Chondrocyte (in vitro differentiated cells): ENCODE data around the gene RHEB. TPM values are rescaled to one million over a fixed set of nuclear protein-coding genes. Genes with fewer than 3 reads are reported as not detected.

ENCODE experiments used
- DNase-seq: peaks from one replicate; pipeline ENCODE4 v3.0.0; 2021; ENCODE audit warnings: mixed read lengths, low spot score
- H3K27ac Mint-ChIP-seq: one replicate; pipeline ENCODE4 v1.8.0; 2021; ENCODE audit warnings: mild to moderate bottlenecking, moderate library complexity, mixed read lengths; ENCODE audit not compliant: unreplicated experiment
- H3K27me3 Mint-ChIP-seq: 2 replicates; pipeline ENCODE4 v1.8.0; 2021; ENCODE audit warnings: low read depth, mixed read lengths
- H3K36me3 Mint-ChIP-seq: 2 replicates; pipeline ENCODE4 v1.8.0; 2021; ENCODE audit warnings: low read depth, mixed read lengths
- H3K4me1 Mint-ChIP-seq: 2 replicates; pipeline ENCODE4 v1.8.0; 2021; ENCODE audit warnings: low read depth, mild to moderate bottlenecking, mixed read lengths
- H3K4me3 Mint-ChIP-seq: one replicate; pipeline ENCODE4 v1.8.0; 2021; ENCODE audit warnings: mild to moderate bottlenecking, moderate library complexity, mixed read lengths; ENCODE audit not compliant: unreplicated experiment
- H3K9me3 Mint-ChIP-seq: 2 replicates; pipeline ENCODE4 v1.8.0; 2021; ENCODE audit warnings: low read depth, mixed read lengths
- long read RNA-seq: library from polyadenylated mRNA; stranded (forward); transcript quantifications from one replicate; pipeline ENCODE4 v2.0.0, GENCODE V29; 2021
- total RNA-seq: library from RNA; stranded (reverse); gene quantifications from 3 replicates; pipeline ENCODE4 v1.2.1, GENCODE V29; 2021
- TF ChIP-seq, protein P1 (sequence below): fragments of 200-600 bp; sonication (generic); IDR thresholded peaks from 2 replicates; pipeline ENCODE4 v1.5.0; 2021; ENCODE audit warnings: antibody characterized with exemption, mild to moderate bottlenecking, moderate library complexity

Gene RHEB, protein sequence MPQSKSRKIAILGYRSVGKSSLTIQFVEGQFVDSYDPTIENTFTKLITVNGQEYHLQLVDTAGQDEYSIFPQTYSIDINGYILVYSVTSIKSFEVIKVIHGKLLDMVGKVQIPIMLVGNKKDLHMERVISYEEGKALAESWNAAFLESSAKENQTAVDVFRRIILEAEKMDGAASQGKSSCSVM
- total RNA-seq: 111 to 126 TPM (median 123 TPM) in 3 replicates
- long read RNA-seq, transcript RHEB-201 (8 exons, 2,075 nt): major isoform, 245 of 257 reads
- long read RNA-seq, partial matches to known transcripts: 4 of 257 reads
- long read RNA-seq, other reads (novel, unspliced or antisense): 5 of 257 reads

DNA sequence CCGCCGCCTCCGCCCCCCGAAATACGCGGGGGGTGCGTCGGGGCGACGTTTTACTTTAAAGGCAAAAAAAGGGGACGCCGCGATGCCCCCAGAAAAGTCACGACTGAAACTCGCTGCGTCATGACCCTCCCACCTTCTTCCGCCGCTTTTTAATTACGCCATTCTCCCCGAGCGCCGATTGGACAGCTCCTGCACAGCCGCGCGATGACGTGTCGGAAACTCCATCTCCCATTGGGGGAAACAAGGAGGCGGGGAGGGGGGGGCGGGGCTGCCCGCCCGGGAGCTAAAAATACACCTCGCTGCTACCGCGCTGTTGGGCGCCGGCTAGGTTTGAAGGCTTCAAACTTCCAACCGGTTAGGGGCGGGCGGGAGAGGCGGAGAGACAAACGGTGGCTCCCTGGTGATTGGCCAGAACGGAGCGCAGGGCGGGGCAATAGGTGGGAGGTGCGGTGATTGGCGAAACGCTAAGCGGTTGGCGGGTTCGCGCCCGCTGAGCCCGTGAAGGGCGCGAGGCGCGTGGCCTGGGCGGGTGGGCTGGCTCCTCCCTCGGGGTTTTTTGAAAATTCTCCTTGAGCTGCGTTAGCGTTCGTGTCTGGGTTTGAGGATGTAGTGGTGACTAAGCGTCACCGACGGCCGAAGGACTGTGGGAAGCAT lies at the start of gene RHEB:
RHEB (minus strand) TSS at position 131 of the 654 bp plus-strand sequence. CDS start 384 bp downstream, outside the sequence.
- peak within 1 kb of the TSS; percentile 96 for H3K4me3 Mint-ChIP-seq
- TF ChIP-seq, protein P1, sequence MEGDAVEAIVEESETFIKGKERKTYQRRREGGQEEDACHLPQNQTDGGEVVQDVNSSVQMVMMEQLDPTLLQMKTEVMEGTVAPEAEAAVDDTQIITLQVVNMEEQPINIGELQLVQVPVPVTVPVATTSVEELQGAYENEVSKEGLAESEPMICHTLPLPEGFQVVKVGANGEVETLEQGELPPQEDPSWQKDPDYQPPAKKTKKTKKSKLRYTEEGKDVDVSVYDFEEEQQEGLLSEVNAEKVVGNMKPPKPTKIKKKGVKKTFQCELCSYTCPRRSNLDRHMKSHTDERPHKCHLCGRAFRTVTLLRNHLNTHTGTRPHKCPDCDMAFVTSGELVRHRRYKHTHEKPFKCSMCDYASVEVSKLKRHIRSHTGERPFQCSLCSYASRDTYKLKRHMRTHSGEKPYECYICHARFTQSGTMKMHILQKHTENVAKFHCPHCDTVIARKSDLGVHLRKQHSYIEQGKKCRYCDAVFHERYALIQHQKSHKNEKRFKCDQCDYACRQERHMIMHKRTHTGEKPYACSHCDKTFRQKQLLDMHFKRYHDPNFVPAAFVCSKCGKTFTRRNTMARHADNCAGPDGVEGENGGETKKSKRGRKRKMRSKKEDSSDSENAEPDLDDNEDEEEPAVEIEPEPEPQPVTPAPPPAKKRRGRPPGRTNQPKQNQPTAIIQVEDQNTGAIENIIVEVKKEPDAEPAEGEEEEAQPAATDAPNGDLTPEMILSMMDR: no peak
- peak within 1 kb of the TSS; percentile 97 for H3K27ac Mint-ChIP-seq
- H3K36me3 Mint-ChIP-seq: no peaks in the 10 kb centered on the region
- H3K4me1 Mint-ChIP-seq: peaks cover 35% of the 10 kb centered on the region
- H3K9me3 Mint-ChIP-seq: no peaks in the 10 kb centered on the region
- H3K27me3 Mint-ChIP-seq: no peaks in the 10 kb centered on the region
- peak; percentile 98 for DNase-seq

DNA sequence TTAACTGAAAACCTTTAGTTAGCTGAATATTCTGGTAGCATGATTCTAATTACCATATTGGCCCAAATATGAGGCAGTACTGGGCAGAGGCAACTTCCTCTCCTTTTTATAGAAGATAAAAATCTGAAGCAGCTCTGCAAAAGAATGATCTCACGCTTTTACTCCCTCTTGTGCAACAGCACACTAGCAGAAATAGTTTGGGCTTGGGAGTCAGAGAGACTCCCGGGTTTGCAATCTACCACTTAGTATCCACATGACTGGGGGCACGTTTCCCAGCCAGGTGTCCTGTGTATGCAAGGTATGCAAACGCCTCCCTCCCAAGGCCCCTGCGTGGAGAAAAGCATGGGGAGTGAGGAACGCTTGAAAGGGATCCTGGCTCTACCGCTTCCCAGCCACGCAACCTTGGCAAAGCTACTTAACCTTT lies 47.2 kb upstream of the RHEB start:
- Mint-ChIP-seq H3K27me3 (no peaks in the 10 kb centered on the region), H3K9me3 (no peaks in the 10 kb centered on the region)
- TF ChIP-seq, protein P1: no peak

DNA sequence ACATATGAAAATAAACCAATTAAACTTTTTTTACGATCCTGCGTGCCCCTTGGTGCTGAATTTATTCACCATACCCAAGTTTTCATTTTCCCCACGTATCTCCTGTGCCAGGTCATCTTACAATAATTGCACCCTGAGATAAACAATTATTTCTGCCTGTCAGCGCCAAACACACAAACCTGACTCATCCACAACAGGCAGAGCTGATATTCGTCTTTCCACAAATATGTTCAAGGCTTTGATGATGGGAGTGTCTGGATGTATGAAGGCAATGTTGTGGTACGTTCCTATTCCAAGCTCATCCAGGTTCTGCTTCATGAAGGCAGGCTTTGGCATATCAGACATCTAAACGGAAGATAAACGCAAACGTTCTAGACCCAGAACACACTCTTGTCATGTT lies 45.8 kb upstream of the RHEB start:
- peaks cover 16% of the 10 kb centered on the region for H3K36me3 Mint-ChIP-seq
- peaks cover 4% of the 10 kb centered on the region for H3K4me1 Mint-ChIP-seq
- no peaks in the 10 kb centered on the region for H3K27me3 Mint-ChIP-seq
- no peak overlapping the region for H3K27ac Mint-ChIP-seq
- H3K9me3 Mint-ChIP-seq: no peaks in the 10 kb centered on the region
- TF ChIP-seq, protein P1: no peak
- DNase-seq: no peak
- no peak overlapping the region for H3K4me3 Mint-ChIP-seq

More for the DNA sequence above, 47.2 kb upstream of the RHEB start:
- no peak overlapping the region for H3K27ac Mint-ChIP-seq
- H3K36me3 Mint-ChIP-seq: peaks cover 11% of the 10 kb centered on the region
- H3K4me3 Mint-ChIP-seq: no peak overlapping the region
- peaks cover 6% of the 10 kb centered on the region for H3K4me1 Mint-ChIP-seq
- no peak for DNase-seq

DNA sequence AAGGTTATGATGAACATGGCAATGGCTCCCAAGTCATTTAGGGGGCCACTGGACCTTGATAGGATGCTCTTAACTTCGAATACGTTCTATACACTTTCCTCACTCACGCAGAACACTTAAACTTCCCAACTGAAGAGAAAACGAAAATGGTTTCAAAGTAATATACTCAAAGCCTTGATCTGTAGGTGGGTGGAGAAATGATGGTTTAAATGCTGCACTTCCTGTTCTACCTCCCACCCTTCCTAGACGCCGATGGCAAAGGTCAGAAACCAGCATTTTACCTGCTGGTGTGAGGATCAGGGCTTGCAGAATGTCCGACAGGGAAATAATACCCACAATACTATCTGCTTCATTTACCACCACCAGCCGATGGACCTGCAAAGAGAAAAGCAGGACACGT lies 40.5 kb upstream of the RHEB start:
- TF ChIP-seq, protein P1: no peak
- Mint-ChIP-seq H3K4me3 (no peak overlapping the region), H3K36me3 (peaks cover 31% of the 10 kb centered on the region), H3K27ac (no peak overlapping the region), H3K9me3 (no peaks in the 10 kb centered on the region), H3K4me1 (peaks cover 27% of the 10 kb centered on the region), H3K27me3 (no peaks in the 10 kb centered on the region)
- DNase-seq: no peak

DNA sequence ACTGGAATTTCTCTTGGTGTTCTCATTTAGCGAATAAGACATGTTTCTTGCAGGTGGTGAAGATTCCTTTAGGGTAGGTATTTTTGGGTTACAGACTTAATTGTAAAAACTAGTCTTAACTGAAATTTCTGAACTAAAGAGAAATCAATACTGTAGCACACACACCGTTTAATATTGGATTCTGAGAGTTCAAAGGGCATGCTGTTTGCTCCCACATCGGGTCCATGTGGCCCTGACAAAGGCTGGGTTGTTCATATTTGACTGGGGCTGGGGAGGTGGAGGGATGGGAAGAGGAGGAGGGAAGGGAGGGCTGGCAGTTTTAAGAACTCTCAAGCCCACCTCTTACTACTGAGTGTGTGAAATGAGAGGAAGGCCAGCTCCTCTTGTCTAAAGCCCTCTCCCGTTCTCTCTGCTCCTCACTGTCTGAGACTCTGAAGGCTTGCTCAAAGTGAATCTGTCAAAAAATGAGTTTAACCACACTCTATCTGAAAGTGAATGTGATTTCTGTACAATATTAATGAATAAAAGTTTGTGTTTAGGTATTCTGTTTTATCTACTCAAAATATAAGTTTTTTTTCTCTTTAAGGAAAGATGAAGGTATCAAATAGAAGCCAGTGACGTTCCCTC lies 40.0 kb upstream of the RHEB start:
- H3K36me3 Mint-ChIP-seq: peaks cover 31% of the 10 kb centered on the region
- H3K4me3 Mint-ChIP-seq: no peak overlapping the region
- H3K4me1 Mint-ChIP-seq: peaks cover 27% of the 10 kb centered on the region
- H3K9me3 Mint-ChIP-seq: no peaks in the 10 kb centered on the region
- no peaks in the 10 kb centered on the region for H3K27me3 Mint-ChIP-seq
- TF ChIP-seq, protein P1: no peak
- no peak for DNase-seq
- H3K27ac Mint-ChIP-seq: peak overlapping the region; percentile 9
